GM23248 (cell line): ENCODE results near the gene ZNF813.

Experiments
- EZH2 ChIP-seq: fragments of 200-600 bp; sonication (generic); IDR thresholded peaks from 2 replicates; pipeline ENCODE4 v1.6.1; 2018; ENCODE audit warnings: antibody characterized with exemption, mild to moderate bottlenecking; ENCODE audit not compliant: insufficient read depth, poor library complexity, severe bottlenecking
- EZH2phosphoT487 ChIP-seq: fragments of 200-600 bp; sonication (generic); IDR thresholded peaks from 2 replicates; pipeline ENCODE4 v1.6.1; 2018; ENCODE audit warnings: antibody characterized with exemption, moderate library complexity, mild to moderate bottlenecking, low read depth; ENCODE audit not compliant: insufficient read depth

DNA sequence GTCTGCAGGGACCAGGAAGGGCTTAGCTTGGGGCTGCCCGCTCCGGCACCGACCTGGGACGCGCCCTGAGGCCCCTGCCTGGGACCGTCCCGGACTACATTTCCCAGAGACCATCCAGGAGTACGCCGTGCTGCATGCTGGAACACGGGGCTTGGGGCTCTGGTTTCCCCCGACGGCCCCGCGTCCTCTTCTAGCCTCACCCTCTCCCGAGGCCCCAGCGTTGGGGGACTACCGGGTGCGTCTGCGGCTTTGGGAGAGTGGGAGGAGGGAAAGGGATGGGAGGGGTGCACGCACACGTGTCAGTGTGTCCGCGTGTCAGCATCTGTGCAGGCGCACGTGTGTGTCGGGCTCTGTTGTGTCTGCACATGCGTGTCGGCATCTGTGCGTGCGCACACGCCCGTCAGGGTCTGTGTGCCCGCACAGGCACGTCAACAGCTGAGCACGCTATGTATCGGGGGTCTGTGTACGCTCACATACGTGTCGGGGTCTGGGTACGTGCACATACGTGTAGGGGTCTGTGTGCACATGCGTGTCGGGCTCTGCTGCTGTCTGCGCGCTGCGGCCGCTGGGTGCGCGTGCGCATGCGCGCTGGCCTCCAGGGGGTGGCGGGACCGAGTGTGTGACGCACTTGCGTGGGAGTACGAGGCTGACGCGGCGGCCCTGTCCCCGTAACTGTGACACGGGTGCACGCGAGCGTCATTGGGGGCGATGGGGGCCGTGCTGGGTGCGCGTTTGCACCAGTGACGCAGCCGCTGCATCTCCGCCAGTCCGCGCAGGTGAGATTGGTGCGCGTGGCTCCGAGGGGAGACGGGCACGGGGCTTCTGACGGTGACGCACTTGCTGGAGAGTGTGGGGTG is 70.2 kb downstream of the ZNF813 start, which contains the start of gene ZNF331:
- TF ChIP-seq EZH2phosphoT487 (no peak), EZH2 (no peak)
